GM12865 (cell line): ENCODE results near the gene EEFSEC.
A peak's percentile ranks its signal among the peaks of the same experiment; 100 is the strongest.

Experiments used
- DNase-seq: peaks from one replicate; pipeline ENCODE4 v3.0.0; 2010; ENCODE audit warnings: low read depth
- H3K4me3 ChIP-seq: 2 replicates; pipeline ENCODE4 v1.5.1; 2011; ENCODE audit warnings: mild to moderate bottlenecking, low read depth, low read length, control low read depth
- TF ChIP-seq, protein P1 (sequence below): IDR thresholded peaks from 2 replicates; pipeline ENCODE4 v1.5.1; 2011; ENCODE audit warnings: low read length, control low read depth, low read depth, inconsistent platforms; ENCODE audit not compliant: insufficient read depth; ENCODE audit errors: missing control alignments

EEFSEC gene

DNA sequence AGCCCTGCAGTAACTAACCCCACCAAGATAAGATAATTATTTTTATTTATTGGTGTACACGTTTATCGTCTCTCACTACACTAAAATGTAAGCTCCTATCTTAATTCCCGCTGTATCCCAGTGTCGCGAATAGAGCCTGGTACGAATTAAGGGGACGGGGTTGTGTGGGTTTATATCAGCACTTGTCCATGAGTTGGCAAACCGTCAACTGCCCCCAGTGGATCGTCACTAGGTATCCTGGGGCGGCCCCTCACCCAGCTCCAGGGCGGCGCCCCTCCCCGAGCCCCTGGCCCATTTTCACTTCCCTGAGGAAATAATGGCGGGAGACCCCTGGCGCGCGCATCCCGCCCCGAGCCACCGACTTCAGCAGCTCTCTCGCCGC, 30.1 kb upstream of the EEFSEC start:
- TF ChIP-seq, protein P1, sequence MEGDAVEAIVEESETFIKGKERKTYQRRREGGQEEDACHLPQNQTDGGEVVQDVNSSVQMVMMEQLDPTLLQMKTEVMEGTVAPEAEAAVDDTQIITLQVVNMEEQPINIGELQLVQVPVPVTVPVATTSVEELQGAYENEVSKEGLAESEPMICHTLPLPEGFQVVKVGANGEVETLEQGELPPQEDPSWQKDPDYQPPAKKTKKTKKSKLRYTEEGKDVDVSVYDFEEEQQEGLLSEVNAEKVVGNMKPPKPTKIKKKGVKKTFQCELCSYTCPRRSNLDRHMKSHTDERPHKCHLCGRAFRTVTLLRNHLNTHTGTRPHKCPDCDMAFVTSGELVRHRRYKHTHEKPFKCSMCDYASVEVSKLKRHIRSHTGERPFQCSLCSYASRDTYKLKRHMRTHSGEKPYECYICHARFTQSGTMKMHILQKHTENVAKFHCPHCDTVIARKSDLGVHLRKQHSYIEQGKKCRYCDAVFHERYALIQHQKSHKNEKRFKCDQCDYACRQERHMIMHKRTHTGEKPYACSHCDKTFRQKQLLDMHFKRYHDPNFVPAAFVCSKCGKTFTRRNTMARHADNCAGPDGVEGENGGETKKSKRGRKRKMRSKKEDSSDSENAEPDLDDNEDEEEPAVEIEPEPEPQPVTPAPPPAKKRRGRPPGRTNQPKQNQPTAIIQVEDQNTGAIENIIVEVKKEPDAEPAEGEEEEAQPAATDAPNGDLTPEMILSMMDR = no peak
- DNase-seq = no peak
- peak overlapping the region; percentile 75 for H3K4me3 ChIP-seq

DNA sequence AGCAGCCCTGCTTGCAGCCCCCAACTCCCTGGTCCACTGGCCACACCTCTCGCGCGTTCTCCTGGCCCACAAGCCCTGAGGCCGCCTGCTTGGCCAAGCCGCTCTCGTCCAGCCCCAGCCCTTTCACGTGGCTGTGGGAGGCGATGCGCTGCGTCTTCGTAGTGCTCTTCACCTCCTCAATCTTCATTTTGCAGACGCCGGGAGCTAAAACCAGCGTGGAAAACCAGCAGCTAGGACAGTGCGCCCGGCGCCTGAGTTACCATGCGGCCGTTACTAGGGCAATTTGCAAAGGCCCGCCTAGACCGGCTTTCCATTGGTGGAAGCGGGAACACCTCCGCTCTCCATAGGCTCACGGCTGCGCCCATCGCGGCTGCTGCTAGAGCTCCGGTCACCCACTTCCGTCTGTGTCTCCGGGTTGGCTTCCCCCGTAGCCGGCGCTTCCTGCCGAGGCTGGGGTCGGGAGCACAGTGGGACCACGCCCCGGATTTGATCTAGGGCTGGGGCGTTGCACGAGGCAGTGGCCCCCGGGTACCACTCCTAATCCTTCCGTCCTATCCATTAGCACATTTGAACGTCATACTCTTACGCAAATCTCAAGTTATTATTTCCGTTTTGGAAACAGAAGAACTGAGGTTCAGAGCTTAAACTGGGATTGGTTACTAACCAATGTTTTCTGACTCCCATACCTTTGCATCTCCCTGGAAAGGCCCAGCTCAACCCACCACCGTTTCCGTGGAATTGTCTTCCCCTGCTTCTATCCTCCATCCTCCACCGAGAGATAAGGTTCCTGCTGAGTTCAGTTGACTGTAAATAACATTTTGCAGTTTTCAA, 29.5 kb upstream of the EEFSEC start, which contains the start of gene RUVBL1:
TSS of gene RUVBL1 (minus strand) at position 275 of the 831 bp plus-strand sequence. CDS start at position 187, 88 bp downstream.
- TF ChIP-seq, protein P1 = no peak
- DNase-seq = peak; percentile 98
- peak within 1 kb of the TSS; percentile 75 for H3K4me3 ChIP-seq

DNA sequence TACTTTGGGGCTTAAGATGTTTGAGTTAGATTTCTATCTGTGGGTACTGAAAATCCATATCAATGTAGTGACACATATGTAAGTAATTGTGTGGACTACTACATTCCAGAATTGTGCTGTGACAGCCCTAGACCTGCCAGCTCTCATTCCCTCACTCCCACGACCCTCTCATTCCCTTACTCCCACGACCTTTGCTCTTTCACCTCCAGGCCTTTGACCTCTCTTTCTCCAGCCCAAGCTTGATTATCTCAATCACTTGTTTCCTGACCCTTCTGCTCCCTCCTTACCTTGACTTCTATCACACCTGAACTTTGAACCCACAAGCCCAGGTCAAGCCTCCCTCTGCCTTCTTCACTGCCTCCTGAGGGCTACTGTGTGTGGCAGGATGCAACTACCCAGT, 26.0 kb upstream of the EEFSEC start:
- DNase-seq = no peak

DNA sequence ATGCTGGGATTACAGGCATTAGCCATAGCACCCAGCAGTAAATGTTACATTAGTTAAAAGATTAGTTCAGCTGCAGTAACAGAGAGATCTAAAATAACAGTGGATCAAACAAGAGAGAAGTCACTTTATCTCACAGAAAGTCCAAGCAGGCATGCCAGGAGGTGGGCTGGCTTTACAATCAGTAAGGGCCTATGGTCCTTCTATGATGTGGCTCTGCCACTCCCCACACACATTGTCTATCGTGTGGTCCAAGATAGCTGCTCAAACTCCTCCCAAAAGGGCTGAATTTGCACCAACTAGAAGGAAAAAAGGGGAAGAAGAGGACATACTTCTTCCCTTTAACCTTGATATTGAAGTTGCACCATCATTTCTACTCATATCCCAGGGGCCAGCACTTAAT, 25.0 kb upstream of the EEFSEC start:
- H3K4me3 ChIP-seq = no peak overlapping the region
- TF ChIP-seq, protein P1 = no peak
- DNase-seq = no peak

More for the DNA sequence above, 26.0 kb upstream of the EEFSEC start:
- TF ChIP-seq, protein P1 = no peak
- H3K4me3 ChIP-seq = no peak overlapping the region

DNA sequence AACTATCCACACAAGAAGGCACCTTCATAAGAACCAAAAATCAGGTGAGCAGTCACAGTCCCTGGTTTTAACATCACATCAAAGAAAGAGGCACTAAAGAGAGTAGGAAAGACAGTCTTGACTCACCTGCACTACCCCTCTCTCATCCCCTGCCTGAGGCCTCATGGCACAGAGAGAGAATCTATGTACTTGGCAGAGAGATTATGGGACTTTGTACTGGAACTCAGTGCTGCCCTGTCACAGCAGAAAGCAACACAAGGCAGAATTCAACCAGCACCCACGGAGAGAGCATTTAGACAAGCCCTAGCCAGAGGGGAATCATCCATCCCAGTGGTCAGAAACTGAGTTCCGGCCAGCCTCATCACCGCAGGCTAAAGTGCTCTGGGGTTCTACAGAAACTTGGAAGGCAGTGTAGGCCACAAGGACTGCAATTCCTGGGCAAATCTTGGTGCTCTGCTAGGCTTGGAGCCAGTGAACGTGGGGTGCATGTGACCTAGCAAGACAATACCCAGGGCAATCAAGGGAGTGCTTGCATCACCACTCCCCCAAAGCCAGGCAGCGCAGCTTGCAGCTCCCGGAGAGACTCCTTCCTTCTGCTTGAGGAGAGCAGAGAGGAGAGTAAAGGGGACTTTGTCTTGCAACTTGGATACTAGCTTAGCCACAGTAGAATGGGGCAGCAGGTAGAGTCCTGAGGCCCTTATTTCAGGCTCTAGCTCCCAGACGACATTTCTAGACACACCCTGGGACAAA, 21.2 kb upstream of the EEFSEC start:
- no peak for DNase-seq
- TF ChIP-seq, protein P1 = no peak
- H3K4me3 ChIP-seq = no peak overlapping the region

DNA sequence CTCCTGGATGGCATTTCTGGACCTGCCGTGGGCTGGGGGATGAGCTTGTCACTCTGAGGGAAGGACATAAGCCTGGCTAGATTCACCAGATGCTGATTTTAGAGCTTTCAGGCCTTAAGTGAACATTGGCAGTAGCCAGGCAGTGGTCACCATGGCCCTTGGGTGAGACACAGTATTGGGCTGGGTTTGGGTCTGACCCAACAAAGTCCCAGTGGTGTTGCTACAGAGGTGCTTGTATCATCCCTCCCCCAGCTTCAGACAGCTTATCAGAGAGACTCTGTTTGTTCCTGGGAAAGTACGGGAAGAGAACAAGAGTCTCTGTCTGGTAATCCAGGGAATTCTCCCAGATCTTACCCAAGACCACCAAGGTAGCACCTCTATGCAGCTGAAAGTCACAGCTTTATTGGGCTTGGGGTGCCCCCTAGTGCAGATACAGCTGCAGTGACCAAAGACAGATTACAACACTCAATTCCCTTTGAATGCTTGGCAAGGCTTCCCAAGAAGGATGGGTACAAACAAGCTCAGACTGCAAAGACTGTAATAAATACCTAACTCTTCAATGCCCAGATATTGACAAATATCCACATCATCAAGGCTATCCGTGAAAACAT, 19.9 kb upstream of the EEFSEC start:
- peak; percentile 52 for DNase-seq
- TF ChIP-seq, protein P1 = peak; percentile 67
- no peak overlapping the region for H3K4me3 ChIP-seq
